ENCODE data around the gene PMEPA1.

PMEPA1 gene

GRCh38 chr20:57659517-57660180 lies 50.2 kb downstream of the PMEPA1 start:
- DNase-seq = no peak

- DNase-seq = no peak
Observed at GRCh38 chr20:57658833-57659516, 50.8 kb downstream of the PMEPA1 start.

GRCh38 chr20:57658447-57658832 lies 51.4 kb downstream of the PMEPA1 start:
- no peak for DNase-seq

DNA sequence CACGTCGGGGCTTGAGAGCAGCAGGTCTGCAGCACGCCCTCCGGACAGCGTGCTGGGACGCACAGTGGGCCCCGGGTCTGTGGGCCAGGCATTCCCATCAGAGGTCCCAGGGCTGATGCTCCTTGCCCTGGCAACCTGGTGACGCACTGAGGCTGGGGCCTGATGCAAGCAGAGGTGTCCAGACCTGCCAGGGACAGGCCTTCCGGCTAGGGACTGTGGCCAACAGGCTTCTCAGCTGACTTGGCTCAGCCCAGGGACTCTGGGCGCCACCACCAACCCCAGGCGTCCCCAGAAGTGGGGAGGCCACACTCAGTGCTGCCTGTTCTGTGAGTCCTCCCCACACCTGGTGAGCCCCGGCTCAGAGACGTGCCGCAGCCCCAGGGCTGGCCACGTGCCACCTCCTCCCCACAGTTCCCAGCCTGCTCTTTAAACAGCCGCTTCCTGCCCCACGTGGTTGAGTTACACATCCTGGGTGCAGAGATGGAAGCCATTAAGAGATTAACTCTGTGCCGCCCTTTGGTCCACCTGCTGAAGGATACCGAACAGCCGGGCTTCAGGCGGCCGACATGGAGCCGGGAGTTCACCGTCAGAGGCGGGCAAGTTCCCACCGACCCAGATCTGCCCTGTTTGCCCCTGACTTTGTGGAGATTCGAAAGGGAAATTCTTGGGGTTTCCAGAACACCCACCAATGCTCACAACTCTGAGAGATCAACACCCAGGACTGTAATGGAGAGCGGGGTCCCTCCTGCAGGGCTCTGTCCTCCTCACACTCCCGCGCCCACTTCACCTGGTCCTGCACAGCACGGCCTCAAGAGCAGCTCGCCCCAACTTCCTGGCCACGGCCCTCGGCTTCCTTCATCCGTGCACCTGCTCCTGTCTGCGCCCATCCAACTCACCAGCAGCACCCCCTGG lies 52.0 kb downstream of the PMEPA1 start:
- DNase-seq = no peak

DNA sequence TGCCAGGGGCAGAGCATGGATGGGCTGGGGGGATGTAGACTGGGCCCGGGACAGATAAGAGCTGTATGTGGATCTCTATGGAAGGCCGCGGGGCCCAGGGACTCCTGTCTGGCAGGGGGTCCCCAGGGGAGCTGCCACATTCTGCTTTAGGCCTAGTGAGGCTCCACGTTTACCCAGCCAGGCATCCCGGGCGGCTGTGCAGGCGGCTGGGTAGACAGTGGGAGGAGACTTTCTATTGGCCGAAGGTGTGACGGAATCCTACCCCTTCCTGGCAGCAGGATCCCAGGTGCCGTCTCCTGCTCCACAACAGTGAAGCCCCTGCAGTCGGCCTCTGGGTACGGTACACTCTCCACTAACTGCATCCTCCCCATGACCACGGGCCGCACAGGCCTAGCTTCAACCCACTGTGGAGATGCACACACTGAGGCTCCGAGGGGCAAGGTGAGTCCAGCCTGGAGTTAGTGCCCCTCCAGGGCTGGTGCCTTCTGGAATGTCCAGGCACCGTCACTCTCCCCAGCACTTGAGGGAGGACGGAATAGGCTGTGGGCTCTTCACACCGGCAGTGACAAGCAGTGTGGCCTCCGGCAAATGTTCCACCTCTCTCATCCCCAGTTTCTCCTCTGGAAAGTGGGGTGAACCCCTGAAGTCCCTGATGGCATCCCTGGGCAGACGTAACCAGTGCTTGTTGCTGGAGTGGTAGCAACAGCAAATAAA lies 52.8 kb downstream of the PMEPA1 start:
- DNase-seq = no peak

GRCh38 chr20:57656252-57656820 lies 53.5 kb downstream of the PMEPA1 start:
- DNase-seq = no peak

DNA sequence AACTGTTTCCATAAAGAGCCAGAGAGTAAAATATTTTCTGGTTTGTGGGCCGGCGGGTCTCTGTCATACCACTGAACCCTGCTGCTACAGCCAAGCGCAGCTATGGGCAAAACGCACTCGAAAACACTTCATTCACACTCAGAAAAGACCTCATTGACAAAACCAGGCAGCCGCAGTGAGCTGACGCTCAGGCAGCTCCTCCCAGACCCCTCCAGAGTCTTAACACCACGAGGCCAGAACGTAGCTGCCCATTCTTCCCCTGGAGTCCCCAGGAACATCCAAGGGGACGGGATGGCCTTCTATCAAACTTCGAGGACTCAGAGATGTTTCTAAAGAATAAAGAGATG lies 54.0 kb downstream of the PMEPA1 start:
- no peak for DNase-seq

DNA sequence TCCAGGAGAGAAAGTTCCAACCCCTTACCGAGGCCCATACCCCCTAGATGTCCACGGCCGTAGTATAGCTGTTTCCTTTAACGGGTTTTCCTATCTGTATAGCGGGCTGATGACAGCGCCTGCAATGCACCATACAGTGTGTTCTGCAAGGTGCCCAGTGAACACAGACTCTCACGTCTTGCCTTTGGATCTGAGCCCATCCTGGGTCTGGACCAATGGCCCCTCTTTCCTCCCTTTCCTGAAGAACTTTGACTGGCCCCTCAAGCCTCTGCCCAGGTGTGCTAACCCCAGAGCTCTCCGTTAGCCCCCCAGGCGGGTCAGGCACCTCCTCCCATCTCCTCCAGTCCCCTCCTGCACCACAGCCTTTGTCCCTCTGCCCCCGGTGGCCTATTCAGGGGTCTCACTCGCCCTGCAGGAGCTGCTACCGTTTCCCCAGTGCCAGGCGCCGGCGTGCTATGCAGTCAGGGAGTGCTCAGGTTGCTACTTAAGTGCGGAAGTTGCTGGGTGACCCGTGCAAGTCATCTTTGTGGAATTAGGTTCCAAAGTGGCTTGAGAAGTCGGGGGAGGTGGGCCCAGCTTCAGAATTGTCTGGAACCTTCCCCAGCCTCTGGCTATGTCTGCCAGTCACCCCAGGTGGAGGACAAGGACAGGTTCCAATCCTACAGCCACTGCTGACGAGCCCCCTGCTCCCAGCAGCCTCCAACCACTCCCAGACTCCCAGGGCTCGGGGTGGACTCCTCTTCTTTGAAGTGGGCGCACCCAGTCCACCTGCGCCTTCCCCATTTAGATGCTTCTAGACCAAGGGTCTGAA lies 54.6 kb downstream of the PMEPA1 start:
- no peak for DNase-seq

- no peak for DNase-seq
Observed at GRCh38 chr20:57654363-57654997, 55.3 kb downstream of the PMEPA1 start.

- no peak for DNase-seq
Observed at GRCh38 chr20:57653910-57654309, 55.9 kb downstream of the PMEPA1 start.

GRCh38 chr20:57653546-57653900 lies 56.3 kb downstream of the PMEPA1 start:
- DNase-seq = no peak

- no peak for DNase-seq
Observed at GRCh38 chr20:57652606-57653545, 56.9 kb downstream of the PMEPA1 start.

GRCh38 chr20:57651881-57652605 lies 57.8 kb downstream of the PMEPA1 start:
- no peak for DNase-seq

DNA sequence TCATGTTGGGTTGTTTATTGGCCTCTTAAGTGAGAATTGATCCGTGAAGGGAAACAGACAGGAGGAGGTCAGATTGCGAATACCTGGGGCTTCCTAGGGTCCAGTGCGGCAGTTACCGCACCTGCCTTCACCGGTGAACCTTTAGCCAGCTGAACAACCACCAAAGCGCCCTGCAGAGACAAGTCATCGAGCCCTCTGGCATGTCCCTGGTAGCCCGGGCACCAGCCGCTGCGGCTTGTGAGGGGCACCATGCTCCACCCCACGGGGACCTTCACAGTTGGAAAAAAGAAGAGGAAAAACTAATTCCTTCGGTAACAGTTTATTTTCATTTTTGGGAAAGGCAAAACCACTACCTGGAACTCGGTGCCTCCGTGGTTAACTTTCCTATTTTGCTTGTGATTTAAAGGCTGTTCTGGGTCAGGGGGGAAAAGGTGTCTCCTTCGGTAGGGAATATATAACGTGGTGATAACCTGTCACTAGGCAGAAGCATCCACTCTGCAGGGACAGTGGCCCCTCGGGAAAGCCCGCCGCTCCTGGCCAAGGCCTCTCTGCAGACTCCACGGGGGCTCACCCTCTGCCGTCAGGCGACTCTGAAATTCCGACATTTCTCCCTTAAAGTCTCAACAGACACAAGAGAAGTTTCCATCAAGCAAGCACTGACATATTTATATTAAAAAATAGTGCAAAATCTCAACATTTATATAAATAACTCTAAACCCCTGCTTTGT lies 58.9 kb downstream of the PMEPA1 start:
- DNase-seq = no peak

DNA sequence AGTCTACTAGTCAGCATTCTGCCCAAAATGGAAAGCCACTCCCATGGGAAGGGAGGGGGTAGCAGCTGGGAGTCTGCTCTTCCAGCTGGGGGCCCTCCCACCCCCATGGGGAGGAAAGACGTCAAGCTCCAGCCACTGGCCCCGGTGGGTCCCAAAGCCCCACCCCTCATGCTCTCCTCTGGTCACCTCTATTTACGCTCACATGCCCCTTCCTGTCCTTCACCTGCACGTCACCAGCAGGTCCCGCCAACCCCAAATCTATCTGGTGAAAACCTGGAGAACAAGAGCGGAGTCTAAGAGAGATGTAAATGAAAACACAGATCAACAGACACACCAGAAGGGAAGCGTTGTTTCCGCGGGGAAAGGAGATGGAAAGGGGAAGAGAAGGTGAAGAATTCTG lies 59.5 kb downstream of the PMEPA1 start:
- no peak for DNase-seq

- no peak for DNase-seq
Observed at GRCh38 chr20:57649617-57650015, 60.2 kb downstream of the PMEPA1 start.

- no peak for DNase-seq
Observed at GRCh38 chr20:57648878-57649616, 60.8 kb downstream of the PMEPA1 start.

Data from GF-D8 (cell line).